DMS53 treated with DMSO at 0.1 percent for 48 hours (cell line): ENCODE results near the gene ACOT11.
"Not testable (repeated sequence)": the region's sequence is repeated elsewhere in the genome, so short reads cannot be mapped to it uniquely, and the experiment has no call there.

Source experiments
- DNase-seq: peaks from one replicate; lab custom pipeline; 2025; ENCODE audit not compliant: unreplicated experiment; lab: John Stamatoyannopoulos, UW

The ACOT11 gene

DNA sequence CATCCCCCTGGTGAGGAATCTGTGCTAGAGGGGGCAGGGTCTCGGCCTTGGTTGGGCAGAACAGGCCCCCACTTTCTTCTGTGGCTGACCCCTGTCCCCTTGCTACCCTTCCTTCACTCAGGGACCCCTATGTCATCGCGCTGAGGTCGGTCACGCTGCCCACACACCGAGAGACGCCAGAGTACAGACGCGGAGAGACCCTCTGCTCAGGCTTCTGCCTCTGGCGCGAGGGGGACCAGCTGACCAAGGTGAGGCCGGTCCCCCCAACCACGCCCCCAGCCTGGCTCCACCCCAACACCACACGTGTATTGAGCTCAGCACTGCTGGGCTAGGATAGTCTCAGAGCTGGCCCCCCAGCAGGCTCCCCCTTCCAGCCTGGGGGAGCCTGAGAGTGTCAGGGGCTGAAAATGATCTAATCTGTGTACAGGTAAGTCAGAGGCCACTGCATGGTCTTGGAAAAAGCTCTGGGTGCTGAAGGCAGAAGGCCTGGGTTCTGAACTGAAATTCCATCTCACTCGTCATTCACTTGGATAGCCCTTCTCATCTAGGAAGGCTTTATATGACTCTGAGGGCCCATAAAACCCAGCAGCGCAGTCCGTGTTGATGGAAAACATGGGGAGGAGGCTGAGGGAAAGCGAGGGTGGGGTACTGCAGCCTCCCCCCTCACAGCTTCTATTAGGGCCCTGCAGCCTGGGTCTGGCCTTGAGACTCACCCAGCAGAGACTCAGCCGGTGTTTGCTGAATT is 60.0 kb downstream of the ACOT11 start:
- DNase-seq, result no peak

- DNase-seq, result no peak
These were observed 60.7 kb downstream of the ACOT11 start for GRCh38 chr1:54608566-54609230.

DNA sequence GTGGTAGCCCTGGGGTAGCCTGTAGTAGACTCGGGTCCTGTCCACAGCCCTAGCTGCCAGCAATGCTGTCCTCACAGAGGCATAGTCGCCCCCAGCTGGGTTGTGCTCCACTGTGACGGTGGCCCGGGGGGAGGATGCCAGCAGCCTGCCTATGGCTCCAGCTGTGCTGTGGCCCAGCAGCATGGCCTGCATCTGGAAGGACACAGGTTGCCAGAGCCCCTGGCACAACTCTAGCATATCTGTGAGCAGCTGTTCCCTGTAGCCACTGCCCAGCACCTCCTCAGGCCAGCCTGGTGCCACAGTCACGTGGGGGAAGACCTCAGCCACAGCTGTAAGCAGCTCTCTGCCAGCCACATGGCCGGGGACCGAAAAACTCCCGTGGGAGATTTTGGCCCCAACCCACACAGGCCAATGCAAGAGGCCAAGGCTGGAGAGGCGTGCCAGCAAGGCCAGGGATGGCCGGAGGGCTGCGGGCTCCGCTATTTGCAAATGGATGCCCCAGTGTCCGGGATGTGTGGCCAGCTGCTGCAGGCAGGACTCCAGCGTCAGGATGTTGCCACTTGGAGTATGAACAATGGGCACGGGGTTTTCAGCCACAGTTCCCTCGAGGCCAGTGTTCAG is 61.4 kb downstream of the ACOT11 start:
- DNase-seq, result no peak

- DNase-seq, result no peak
These were observed 62.0 kb downstream of the ACOT11 start for GRCh38 chr1:54610048-54610447.

DNA sequence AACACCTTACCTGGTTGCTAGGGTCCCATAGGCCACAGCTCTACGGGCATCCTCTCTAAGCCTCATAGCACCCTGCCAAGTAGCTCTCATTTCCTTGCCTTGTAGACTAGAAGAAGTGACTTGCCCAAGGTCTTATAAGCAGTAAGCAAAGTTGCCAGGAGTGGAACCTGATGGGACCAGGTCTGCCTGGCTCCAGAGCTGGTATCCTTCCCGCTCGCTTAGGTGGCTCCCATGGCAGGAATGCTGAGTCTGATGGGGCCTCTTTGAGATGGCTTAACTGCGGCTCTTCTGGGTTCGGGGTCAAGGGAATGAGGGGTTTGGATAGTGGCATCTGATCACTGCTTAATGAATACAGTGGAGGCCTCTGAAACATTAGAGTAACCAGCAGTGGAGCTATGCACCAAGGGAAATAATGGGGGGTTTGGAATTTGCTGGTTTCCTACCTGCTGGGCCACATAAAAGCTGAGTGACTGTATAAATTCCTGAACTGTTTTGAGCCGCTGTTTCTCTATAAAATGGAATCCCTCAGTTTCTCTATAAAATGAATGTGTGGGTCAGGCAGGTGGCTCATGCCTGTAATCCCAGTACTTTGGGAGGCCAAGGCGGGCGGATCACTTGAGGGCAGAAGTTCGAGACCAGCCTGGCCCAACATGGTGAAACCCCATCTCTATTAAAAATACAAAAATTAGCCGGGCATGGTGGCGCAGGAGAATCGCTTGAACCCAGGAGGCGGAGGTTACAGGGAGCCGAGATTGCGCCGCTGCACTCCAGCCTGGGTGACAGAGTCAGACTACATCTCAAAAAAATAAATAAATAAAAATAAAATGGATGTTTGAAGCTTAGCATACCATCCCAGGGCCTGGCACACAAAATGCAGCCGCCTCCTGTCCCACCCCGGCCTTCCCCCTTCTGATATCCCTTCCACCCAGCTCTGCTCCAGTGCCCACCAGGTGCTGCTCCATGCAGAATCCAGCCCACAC is 62.9 kb downstream of the ACOT11 start:
- DNase-seq, result no peak

GRCh38 chr1:54611621-54612020 is 63.6 kb downstream of the ACOT11 start:
- DNase-seq, result no peak

- no peak for DNase-seq
These were observed 66.0 kb downstream of the ACOT11 start for GRCh38 chr1:54614024-54614423.

- DNase-seq, result no peak
These were observed 66.5 kb downstream of the ACOT11 start for GRCh38 chr1:54614563-54614962.

GRCh38 chr1:54615531-54616279 is 67.7 kb downstream of the ACOT11 start:
- DNase-seq, result no peak

DNA sequence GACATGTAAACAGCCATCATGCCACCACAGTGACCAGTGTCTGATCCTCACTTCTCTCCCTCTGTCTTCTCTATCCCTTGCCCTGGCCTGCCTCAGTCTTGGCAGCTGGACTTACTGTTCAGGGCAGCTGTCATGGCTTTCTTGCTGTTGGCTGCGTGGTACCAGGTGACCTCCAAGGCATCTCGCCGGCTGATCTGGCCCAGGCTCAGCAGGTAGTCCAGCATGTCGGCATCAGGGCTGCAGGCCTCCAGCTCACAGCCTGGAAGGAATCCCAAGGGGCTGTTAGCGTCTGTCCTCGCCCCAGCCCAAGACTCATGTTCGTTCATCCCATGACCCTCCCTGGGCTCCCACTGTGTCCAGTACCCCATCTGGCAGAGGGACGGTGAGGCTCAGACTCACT is 71.7 kb downstream of the ACOT11 start:
- DNase-seq, result no peak

DNA sequence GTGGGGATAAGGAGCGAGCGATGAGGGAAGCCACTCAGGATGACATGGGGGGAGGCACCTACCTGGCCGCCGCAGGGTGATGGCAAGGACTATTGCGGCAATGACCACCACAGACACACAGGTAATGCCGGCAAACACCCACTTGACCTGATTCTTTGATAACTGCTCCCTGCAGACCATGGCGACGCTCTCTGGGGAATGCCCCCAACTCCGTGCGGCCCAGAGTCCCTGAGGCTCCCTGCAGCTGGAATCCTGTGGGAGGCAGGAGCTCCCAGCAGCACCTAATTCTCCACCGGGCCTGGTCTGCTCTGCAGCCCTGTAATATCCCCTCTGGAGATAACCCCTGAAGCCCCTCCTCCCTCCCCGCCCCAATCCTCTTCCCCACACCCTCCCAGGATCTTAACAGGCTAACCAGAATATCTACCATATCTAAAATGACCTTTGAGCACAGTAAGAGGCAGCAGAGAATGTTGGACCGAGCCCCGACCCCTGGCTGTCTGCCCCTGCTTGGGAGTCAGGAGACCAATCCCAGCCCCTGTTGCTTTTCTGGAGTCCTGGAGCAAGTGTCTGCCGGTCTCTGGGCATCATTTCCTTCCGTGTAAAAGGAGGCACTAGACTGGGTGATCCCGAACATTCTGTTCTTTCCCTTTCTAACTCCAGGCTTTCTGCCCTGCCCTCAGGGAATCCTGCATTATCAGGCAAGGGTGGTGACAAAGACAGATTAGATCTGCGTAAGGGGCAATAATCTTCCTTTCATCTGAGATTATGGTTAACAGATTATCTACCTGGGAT is 75.4 kb downstream of the ACOT11 start, which contains the start of gene FAM151A:
Gene FAM151A, minus strand, starts transcription at position 310 of the 792 bp plus-strand sequence. Its CDS starts 130 bp downstream, at position 180.
- DNase-seq, result no peak

GRCh38 chr1:54624466-54625464 is 76.7 kb downstream of the ACOT11 start:
- no peak for DNase-seq

- DNase-seq, result no peak
These were observed 79.2 kb downstream of the ACOT11 start for GRCh38 chr1:54627196-54627595.

- not testable (repeated sequence) for DNase-seq
These were observed 87.8 kb downstream of the ACOT11 start for GRCh38 chr1:54635804-54636203.

DNA sequence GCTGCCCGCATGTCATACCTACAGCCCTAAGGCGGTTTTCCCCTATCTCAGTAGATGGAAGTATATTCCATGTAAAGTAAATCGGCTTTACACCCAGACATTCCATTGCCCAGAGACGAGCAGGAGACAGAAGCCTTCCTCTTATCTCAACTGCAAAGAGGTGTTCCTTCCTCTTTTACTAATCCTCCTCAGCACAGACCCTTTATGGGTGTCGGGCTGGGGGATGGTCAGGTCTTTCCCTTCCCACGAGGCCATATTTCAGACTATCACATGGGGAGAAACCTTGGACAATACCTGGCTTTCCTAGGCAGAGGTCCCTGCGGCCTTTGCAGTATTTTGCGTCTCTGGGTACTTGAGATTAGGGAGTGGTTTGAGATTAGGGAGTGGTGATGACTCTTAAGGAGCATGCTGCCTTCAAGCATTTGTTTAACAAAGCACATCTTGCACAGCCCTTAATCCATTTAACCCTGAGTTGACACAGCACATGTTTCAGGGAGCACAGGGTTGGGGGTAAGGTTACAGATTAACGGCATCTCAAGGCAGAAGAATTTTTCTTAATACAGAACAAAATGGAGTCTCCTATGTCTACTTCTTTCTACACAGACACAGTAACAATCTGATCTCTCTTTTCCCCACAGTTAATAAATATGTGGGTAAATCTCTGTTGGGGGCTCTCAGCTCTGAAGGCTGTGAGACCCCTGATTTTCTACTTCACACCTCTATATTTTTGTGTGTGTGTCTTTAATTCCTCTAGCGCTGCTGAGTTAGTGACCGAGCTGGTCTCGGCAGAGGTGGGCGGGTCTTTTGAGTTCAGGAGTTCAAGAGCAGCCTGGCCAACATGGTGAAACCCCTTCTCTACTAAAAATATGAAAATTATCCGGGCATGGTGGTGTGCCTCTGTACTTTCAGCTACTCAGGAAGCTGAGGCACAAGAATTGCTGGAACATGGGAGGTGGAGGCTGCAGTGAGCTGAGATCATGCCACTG is 88.7 kb downstream of the ACOT11 start:
- DNase-seq, result not testable (repeated sequence)

GRCh38 chr1:54640361-54640760 is 92.3 kb downstream of the ACOT11 start:
- DNase-seq, result no peak
